H9 (cell line): ENCODE data around the gene PLPPR4. TPM values are rescaled to one million over a fixed set of nuclear protein-coding genes. Genes with fewer than 3 reads are reported as not detected.

Experiments
- DNase-seq: peaks from one replicate; pipeline ENCODE4 v3.0.0-alpha.2; 2017
- H2AFZ ChIP-seq: one replicate; pipeline ENCODE4 v1.6.1; 2013; ENCODE audit warnings: mild to moderate bottlenecking, low read length, control low read depth, moderate library complexity
- H2AK5ac ChIP-seq: 2 replicates; pipeline ENCODE4 v1.6.1; 2013; ENCODE audit warnings: low read length, control low read depth, mixed read lengths; ENCODE audit not compliant: insufficient read length
- H2BK120ac ChIP-seq: one replicate; pipeline ENCODE4 v1.6.1; 2013; ENCODE audit warnings: low read depth, mild to moderate bottlenecking, low read length, control low read depth, inconsistent platforms; ENCODE audit not compliant: poor library complexity, severe bottlenecking
- H2BK12ac ChIP-seq: 2 replicates; pipeline ENCODE4 v1.6.1; 2013; ENCODE audit warnings: low read length, control low read depth, mixed read lengths, low read depth; ENCODE audit not compliant: insufficient read length
- H2BK15ac ChIP-seq: 2 replicates; pipeline ENCODE4 v1.6.1; 2013; ENCODE audit warnings: low read depth, low read length, control low read depth
- H2BK20ac ChIP-seq: one replicate; pipeline ENCODE4 v1.6.1; 2013; ENCODE audit warnings: low read depth, mild to moderate bottlenecking, low read length, control low read depth, inconsistent platforms; ENCODE audit not compliant: poor library complexity, severe bottlenecking
- H2BK5ac ChIP-seq: 2 replicates; pipeline ENCODE4 v1.6.1; 2013; ENCODE audit warnings: low read length, control low read depth, mixed read lengths; ENCODE audit not compliant: insufficient read length
- H3K14ac ChIP-seq: 2 replicates; pipeline ENCODE4 v1.6.1; 2013; ENCODE audit warnings: low read length, control low read depth; ENCODE audit not compliant: insufficient read depth
- H3K18ac ChIP-seq: 2 replicates; pipeline ENCODE4 v1.6.1; 2013; ENCODE audit warnings: low read depth, mild to moderate bottlenecking, mixed read lengths, low read length, control low read depth; ENCODE audit not compliant: insufficient read length
- H3K23ac ChIP-seq: 2 replicates; pipeline ENCODE4 v1.6.1; 2013; ENCODE audit warnings: low read length, control low read depth, mixed read lengths, low read depth; ENCODE audit not compliant: insufficient read length
- H3K23me2 ChIP-seq: 2 replicates; pipeline ENCODE4 v1.6.1; 2013; ENCODE audit warnings: low read depth, mild to moderate bottlenecking, mixed read lengths, low read length, control low read depth; ENCODE audit not compliant: insufficient read length, poor library complexity, severe bottlenecking
- H3K27ac ChIP-seq: 2 replicates; pipeline ENCODE4 v1.5.1; 2013; ENCODE audit warnings: low read length, control low read depth, mixed read lengths, low read depth; ENCODE audit not compliant: insufficient read length
- H3K27me3 ChIP-seq: 2 replicates; pipeline ENCODE4 v1.6.1; 2013; ENCODE audit warnings: low read length, control low read depth, inconsistent platforms; ENCODE audit not compliant: insufficient read depth
- H3K4ac ChIP-seq: 2 replicates; pipeline ENCODE4 v1.6.1; 2013; ENCODE audit warnings: low read depth, mild to moderate bottlenecking, control low read depth, inconsistent platforms, low read length, moderate library complexity
- H3K4me1 ChIP-seq: 2 replicates; pipeline ENCODE4 v1.6.1; 2013; ENCODE audit warnings: low read length, control low read depth, inconsistent platforms; ENCODE audit not compliant: insufficient read depth
- H3K4me2 ChIP-seq: 2 replicates; pipeline ENCODE4 v1.6.1; 2013; ENCODE audit warnings: low read length, control low read depth, mixed read lengths; ENCODE audit not compliant: insufficient read length, insufficient read depth
- H3K56ac ChIP-seq: 2 replicates; pipeline ENCODE4 v1.6.1; 2013; ENCODE audit warnings: low read depth, mild to moderate bottlenecking, mixed read lengths, low read length, control low read depth; ENCODE audit not compliant: insufficient read length
- H3K79me1 ChIP-seq: 2 replicates; pipeline ENCODE4 v1.6.1; 2013; ENCODE audit warnings: low read depth, mild to moderate bottlenecking, moderate library complexity, low read length, control low read depth, inconsistent platforms; ENCODE audit not compliant: insufficient read depth, poor library complexity, severe bottlenecking
- H3K79me2 ChIP-seq: 2 replicates; pipeline ENCODE4 v1.6.1; 2013; ENCODE audit warnings: low read length, control low read depth, inconsistent platforms; ENCODE audit not compliant: insufficient read depth
- H3K9ac ChIP-seq: 2 replicates; pipeline ENCODE4 v1.6.1; 2013; ENCODE audit warnings: low read length, control low read depth, mixed read lengths; ENCODE audit not compliant: insufficient read length; ENCODE audit errors: extremely low read depth
- H3K9me3 ChIP-seq: one replicate; pipeline ENCODE4 v1.6.1; 2013; ENCODE audit warnings: low read depth, low read length, inconsistent platforms; ENCODE audit not compliant: control insufficient read depth
- H3T11ph ChIP-seq: one replicate; pipeline ENCODE4 v1.6.1; 2013; ENCODE audit warnings: mild to moderate bottlenecking, low read length, control low read depth, inconsistent platforms
- H4K20me1 ChIP-seq: one replicate; pipeline ENCODE4 v1.6.1; 2013; ENCODE audit not compliant: control insufficient read depth, insufficient read length, insufficient read depth
- H4K5ac ChIP-seq: 2 replicates; pipeline ENCODE4 v1.6.1; 2013; ENCODE audit warnings: low read depth, mild to moderate bottlenecking, mixed read lengths, low read length, control low read depth; ENCODE audit not compliant: insufficient read length
- H4K8ac ChIP-seq: replicated peaks from 2 replicates; pipeline ENCODE4 v1.6.1; 2013; ENCODE audit warnings: low read length, control low read depth, mixed read lengths, low read depth; ENCODE audit not compliant: insufficient read length
- H4K91ac ChIP-seq: 2 replicates; pipeline ENCODE4 v1.6.1; 2013; ENCODE audit warnings: low read depth, mild to moderate bottlenecking, moderate library complexity, mixed read lengths, low read length, control low read depth; ENCODE audit not compliant: insufficient read length
- H3K27ac Mint-ChIP-seq, 3 experiments: 2 replicates in 2 of 3; 3 replicates in 1 of 3; pipeline ENCODE4 v1.8.0; 2020 to 2021; ENCODE audit warnings: mixed read lengths in 3 of 3, mild to moderate bottlenecking in 1 of 3, moderate library complexity in 1 of 3
- H3K27me3 Mint-ChIP-seq: 2 replicates; pipeline ENCODE4 v1.8.0; 2021; ENCODE audit warnings: low read depth, mild to moderate bottlenecking, moderate library complexity, mixed read lengths
- H3K36me3 Mint-ChIP-seq, 3 experiments: 2 replicates in 2 of 3; 3 replicates in 1 of 3; pipeline ENCODE4 v1.8.0; 2020 to 2021; ENCODE audit warnings: low read depth in 3 of 3, mixed read lengths in 3 of 3; ENCODE audit not compliant: insufficient read depth in 1 of 3
- H3K4me1 Mint-ChIP-seq, 2 experiments: 2 replicates each; pipeline ENCODE4 v1.8.0; 2020; ENCODE audit warnings: mixed read lengths in 2 of 2
- H3K4me3 Mint-ChIP-seq, 2 experiments: 2 replicates in 1 of 2; 3 replicates in 1 of 2; pipeline ENCODE4 v1.8.0; 2020 to 2021; ENCODE audit warnings: mild to moderate bottlenecking in 2 of 2, mixed read lengths in 2 of 2, moderate library complexity in 1 of 2
- H3K9me3 Mint-ChIP-seq, 2 experiments: 2 replicates in 1 of 2; 3 replicates in 1 of 2; pipeline ENCODE4 v1.8.0; 2020; ENCODE audit warnings: mild to moderate bottlenecking in 2 of 2, mixed read lengths in 2 of 2, moderate library complexity in 1 of 2
- WGBS: extraction: QIAGEN DNeasy Blood & Tissue Kit; methylation state at CpG from one replicate; pipeline ENCODE4 v1.1.7; 2013; ENCODE audit warnings: missing lambda C conversion rate, low lambda C conversion rate, mixed read lengths; ENCODE audit not compliant: insufficient read length; ENCODE audit errors: extremely low coverage; 5-methylcytosine and 5-hydroxymethylcytosine counted together
- total RNA-seq: library from RNA; stranded (reverse); gene quantifications from 2 replicates; pipeline ENCODE4 v1.2.1, GENCODE V29; 2021
- TF ChIP-seq, protein P1 (sequence below): fragments of 200-600 bp; sonication (generic); conservative IDR thresholded peaks from 3 replicates; pipeline ENCODE4 v1.8.0; 2021; ENCODE audit warnings: antibody characterized with exemption, mild to moderate bottlenecking

Gene PLPPR4
- total RNA-seq, 1 experiment from 2014 or later = 0.31 TPM

- Histone ChIP-seq H2AFZ (no peak overlapping the region), H3K27ac (no peak overlapping the region), H3K79me2 (no peaks in the 10 kb centered on the region), H4K20me1 (no peaks in the 10 kb centered on the region), H3K9ac (no peak overlapping the region), H4K5ac (no peak overlapping the region), H3K4me1 (peaks cover 2% of the 10 kb centered on the region; the same call in 1 of the 2 replicates), H3T11ph (no peak overlapping the region), H2AK5ac (no peak overlapping the region), H3K56ac (no peak overlapping the region), H3K18ac (no peak overlapping the region), H3K14ac (no peak overlapping the region), H2BK120ac (no peak overlapping the region), H2BK20ac (no peak overlapping the region), H3K4me2 (no peak overlapping the region), H2BK15ac (no peak overlapping the region), H4K8ac (no peak overlapping the region), H3K23ac (no peak overlapping the region), H3K23me2 (no peaks in the 10 kb centered on the region), H3K9me3 (no peaks in the 10 kb centered on the region), H3K27me3 (no peaks in the 10 kb centered on the region), H4K91ac (no peak overlapping the region), H3K4ac (no peak overlapping the region), H2BK12ac (no peak overlapping the region), H3K79me1 (no peaks in the 10 kb centered on the region), H2BK5ac (no peak overlapping the region)
- peak; percentile 27 for DNase-seq
- Mint-ChIP-seq H3K36me3 (no peaks in the 10 kb centered on the region; a peak in 1 of 7 replicates), H3K4me3 (peak overlapping the region in 1 of 2 experiments; percentile 8; a peak in 1 of 5 replicates), H3K9me3 (no peaks in the 10 kb centered on the region), H3K27me3 (no peaks in the 10 kb centered on the region), H3K27ac (peak overlapping the region; percentile 3 to 60 (median 4); a peak in 4 of 7 replicates), H3K4me1 (peaks cover 26 to 30% of the 10 kb centered on the region in 2 experiments)
- WGBS = no CpG with 5 or more reads among the region's 1 CpG
- TF ChIP-seq, protein P1, sequence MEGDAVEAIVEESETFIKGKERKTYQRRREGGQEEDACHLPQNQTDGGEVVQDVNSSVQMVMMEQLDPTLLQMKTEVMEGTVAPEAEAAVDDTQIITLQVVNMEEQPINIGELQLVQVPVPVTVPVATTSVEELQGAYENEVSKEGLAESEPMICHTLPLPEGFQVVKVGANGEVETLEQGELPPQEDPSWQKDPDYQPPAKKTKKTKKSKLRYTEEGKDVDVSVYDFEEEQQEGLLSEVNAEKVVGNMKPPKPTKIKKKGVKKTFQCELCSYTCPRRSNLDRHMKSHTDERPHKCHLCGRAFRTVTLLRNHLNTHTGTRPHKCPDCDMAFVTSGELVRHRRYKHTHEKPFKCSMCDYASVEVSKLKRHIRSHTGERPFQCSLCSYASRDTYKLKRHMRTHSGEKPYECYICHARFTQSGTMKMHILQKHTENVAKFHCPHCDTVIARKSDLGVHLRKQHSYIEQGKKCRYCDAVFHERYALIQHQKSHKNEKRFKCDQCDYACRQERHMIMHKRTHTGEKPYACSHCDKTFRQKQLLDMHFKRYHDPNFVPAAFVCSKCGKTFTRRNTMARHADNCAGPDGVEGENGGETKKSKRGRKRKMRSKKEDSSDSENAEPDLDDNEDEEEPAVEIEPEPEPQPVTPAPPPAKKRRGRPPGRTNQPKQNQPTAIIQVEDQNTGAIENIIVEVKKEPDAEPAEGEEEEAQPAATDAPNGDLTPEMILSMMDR = no peak
Measured at GRCh38 chr1:99328171-99328570, 63.9 kb downstream of the PLPPR4 start.
